MCF 10A (cell line): ENCODE measurements around the gene MAP2K3. TPM values are rescaled to one million over a fixed set of nuclear protein-coding genes. Genes with fewer than 3 reads are reported as not detected.
A peak's percentile ranks its signal among the peaks of the same experiment; 100 is the strongest.
"Not testable (repeated sequence)": the region's sequence is repeated elsewhere in the genome, so short reads cannot be mapped to it uniquely, and the experiment has no call there.

Experiments
- BruUV-seq: library from RNA; stranded (reverse); fragments of 400-500 nt; replicated peaks from 2 replicates; lab custom pipeline; 2021; lab: Mats Ljungman, UMichigan
- CTCF ChIA-PET: fragments of 300-600 bp; sonication (Branson Sonifier 250); formaldehyde crosslinking; extraction: SDS; loops from one replicate; lab custom pipeline; 2021; ENCODE audit warnings: antibody characterized with exemption, inconsistent platforms; lab: Yijun Ruan, JAX
- POLR2A ChIA-PET: fragments of 300-600, 350-650 bp; sonication (Branson Sonifier 250); formaldehyde crosslinking; extraction: SDS; loops from one replicate; lab custom pipeline; 2020; ENCODE audit warnings: antibody characterized with exemption, inconsistent platforms; lab: Yijun Ruan, JAX
- DNase-seq: peaks from one replicate; pipeline ENCODE4 v3.0.0-alpha.2; 2018; ENCODE audit not compliant: unreplicated experiment
- H3K27ac Mint-ChIP-seq: one replicate; pipeline ENCODE4 v1.8.0; 2022; ENCODE audit warnings: mild to moderate bottlenecking, low read depth, mixed read lengths; ENCODE audit not compliant: unreplicated experiment
- H3K27me3 Mint-ChIP-seq: one replicate; pipeline ENCODE4 v1.8.0; 2022; ENCODE audit warnings: mixed read lengths; ENCODE audit not compliant: insufficient read depth, unreplicated experiment
- H3K36me3 Mint-ChIP-seq: one replicate; pipeline ENCODE4 v1.8.0; 2022; ENCODE audit warnings: mild to moderate bottlenecking, moderate library complexity, mixed read lengths; ENCODE audit not compliant: insufficient read depth, unreplicated experiment
- H3K4me1 Mint-ChIP-seq: one replicate; pipeline ENCODE4 v1.8.0; 2022; ENCODE audit warnings: mixed read lengths; ENCODE audit not compliant: insufficient read depth, unreplicated experiment
- H3K4me3 Mint-ChIP-seq: one replicate; pipeline ENCODE4 v1.8.0; 2022; ENCODE audit warnings: mild to moderate bottlenecking, moderate library complexity, mixed read lengths; ENCODE audit not compliant: unreplicated experiment
- H3K9me3 Mint-ChIP-seq: one replicate; pipeline ENCODE4 v1.8.0; 2022; ENCODE audit warnings: mixed read lengths; ENCODE audit not compliant: unreplicated experiment
- CTCF ChIP-seq: fragments of 200-600 bp; IDR thresholded peaks from one replicate; pipeline ENCODE4 v1.8.0; 2022; ENCODE audit warnings: antibody characterized with exemption, mild to moderate bottlenecking; ENCODE audit not compliant: unreplicated experiment
- intact Hi-C: fragments of 100-400 bp; cut with micrococcal nuclease; formaldehyde crosslinking; loops from 2 replicates; pipeline ENCODE4 v1.14.1; 2022
- total RNA-seq: library from RNA; stranded (reverse); gene quantifications from 2 replicates; pipeline ENCODE4 v1.2.3, GENCODE V29; 2022

The MAP2K3 gene
- total RNA-seq, 1 experiment from 2014 or later, result 45.2 TPM

- BruUV-seq, H3K27me3 Mint-ChIP-seq, POLR2A ChIA-PET, intact Hi-C loops, H3K27ac Mint-ChIP-seq, H3K4me1 Mint-ChIP-seq, H3K9me3 Mint-ChIP-seq, DNase-seq, H3K4me3 Mint-ChIP-seq: not testable (repeated sequence)
- H3K36me3 Mint-ChIP-seq, result peaks cover 19% of the 10 kb centered on the region
- CTCF ChIA-PET, result interaction anchor here (0.7 kb wide), 2 partner anchors 70 to 116 kb away, joined by 3 to 4 read pairs; no protein-coding TSS in a partner anchor
Measured at GRCh38 chr17:21315246-21316000, 30.9 kb downstream of the MAP2K3 start.

- H3K27ac Mint-ChIP-seq, BruUV-seq, H3K4me3 Mint-ChIP-seq, H3K27me3 Mint-ChIP-seq, CTCF ChIA-PET, intact Hi-C loops, POLR2A ChIA-PET, H3K4me1 Mint-ChIP-seq, DNase-seq, H3K9me3 Mint-ChIP-seq, H3K36me3 Mint-ChIP-seq: not testable (repeated sequence)
Measured at GRCh38 chr17:21316212-21316886, 31.8 kb downstream of the MAP2K3 start.

- intact Hi-C loops, H3K4me1 Mint-ChIP-seq, H3K27me3 Mint-ChIP-seq, H3K9me3 Mint-ChIP-seq, DNase-seq, H3K36me3 Mint-ChIP-seq, POLR2A ChIA-PET, CTCF ChIA-PET, H3K4me3 Mint-ChIP-seq: not testable (repeated sequence)
- H3K27ac Mint-ChIP-seq, result peak overlapping the region; percentile 54
- TSS peak; percentile 19 for BruUV-seq
Measured at GRCh38 chr17:21316887-21317500, 32.5 kb downstream of the MAP2K3 start.

- H3K4me1 Mint-ChIP-seq, H3K27me3 Mint-ChIP-seq, DNase-seq, H3K4me3 Mint-ChIP-seq, intact Hi-C loops, POLR2A ChIA-PET, CTCF ChIA-PET, BruUV-seq, H3K9me3 Mint-ChIP-seq, H3K36me3 Mint-ChIP-seq: not testable (repeated sequence)
- H3K27ac Mint-ChIP-seq, result peak overlapping the region; percentile 54
Measured at GRCh38 chr17:21317821-21318220, 33.3 kb downstream of the MAP2K3 start.

GRCh38 chr17:21318439-21318838 lies 33.9 kb downstream of the MAP2K3 start:
- no peak for TF ChIP-seq CTCF
- intact Hi-C loops, result no loop called here
- Mint-ChIP-seq H3K36me3 (no peaks in the 10 kb centered on the region), H3K27ac (no peak overlapping the region), H3K27me3 (no peaks in the 10 kb centered on the region), H3K4me3 (no peak overlapping the region), H3K9me3 (no peaks in the 10 kb centered on the region), H3K4me1 (no peaks in the 10 kb centered on the region)
- ChIA-PET CTCF (no interaction called here), POLR2A (no interaction called here)
- no peak for DNase-seq
- no TSS peak for BruUV-seq

- H3K9me3 Mint-ChIP-seq, POLR2A ChIA-PET, CTCF ChIA-PET, H3K4me1 Mint-ChIP-seq, H3K27ac Mint-ChIP-seq, H3K4me3 Mint-ChIP-seq, intact Hi-C loops, DNase-seq, H3K27me3 Mint-ChIP-seq, H3K36me3 Mint-ChIP-seq, BruUV-seq: not testable (repeated sequence)
Measured at GRCh38 chr17:21318856-21319255, 34.3 kb downstream of the MAP2K3 start.

GRCh38 chr17:21319256-21319655 lies 34.7 kb downstream of the MAP2K3 start:
- intact Hi-C loops, H3K36me3 Mint-ChIP-seq, BruUV-seq, H3K9me3 Mint-ChIP-seq, H3K27me3 Mint-ChIP-seq, H3K4me1 Mint-ChIP-seq, POLR2A ChIA-PET, H3K4me3 Mint-ChIP-seq, DNase-seq, H3K27ac Mint-ChIP-seq: not testable (repeated sequence)
- CTCF ChIA-PET, result interaction anchor here (0.7 kb wide), 1 partner anchor 40 kb away, joined by 3 read pairs; no protein-coding TSS in a partner anchor

GRCh38 chr17:21319686-21320375 lies 35.3 kb downstream of the MAP2K3 start:
- CTCF ChIA-PET, result interaction anchor here (0.6 to 1.0 kb wide), 3 partner anchors 16 to 49 kb away, joined by 3 read pairs; no protein-coding TSS in a partner anchor
- H3K27ac Mint-ChIP-seq, H3K36me3 Mint-ChIP-seq, POLR2A ChIA-PET, DNase-seq, H3K9me3 Mint-ChIP-seq, H3K4me1 Mint-ChIP-seq, H3K4me3 Mint-ChIP-seq, BruUV-seq, H3K27me3 Mint-ChIP-seq: not testable (repeated sequence)
- intact Hi-C loops, result loop anchor here (10.0 kb wide), 1 partner anchor 195 kb away; no protein-coding TSS in a partner anchor
